VCaP (cell line): ENCODE results near the gene ENO2.
"Not testable (repeated sequence)": the region's sequence is repeated elsewhere in the genome, so short reads cannot be mapped to it uniquely, and the experiment has no call there.

Source experiments
- H3K27ac ChIP-seq: fragments of 450-650 bp; 2 replicates; pipeline ENCODE4 v1.5.1; 2017
- TF ChIP-seq, protein P1 (sequence below): fragments of 450-650 bp; conservative IDR thresholded peaks from 2 replicates; pipeline ENCODE4 v1.5.1; 2017; ENCODE audit warnings: mild to moderate bottlenecking, moderate library complexity

The ENO2 gene

GRCh38 chr12:6883683-6884082 is 30.7 kb upstream of the ENO2 start:
- H3K27ac ChIP-seq, result no peak overlapping the region
- TF ChIP-seq, protein P1, sequence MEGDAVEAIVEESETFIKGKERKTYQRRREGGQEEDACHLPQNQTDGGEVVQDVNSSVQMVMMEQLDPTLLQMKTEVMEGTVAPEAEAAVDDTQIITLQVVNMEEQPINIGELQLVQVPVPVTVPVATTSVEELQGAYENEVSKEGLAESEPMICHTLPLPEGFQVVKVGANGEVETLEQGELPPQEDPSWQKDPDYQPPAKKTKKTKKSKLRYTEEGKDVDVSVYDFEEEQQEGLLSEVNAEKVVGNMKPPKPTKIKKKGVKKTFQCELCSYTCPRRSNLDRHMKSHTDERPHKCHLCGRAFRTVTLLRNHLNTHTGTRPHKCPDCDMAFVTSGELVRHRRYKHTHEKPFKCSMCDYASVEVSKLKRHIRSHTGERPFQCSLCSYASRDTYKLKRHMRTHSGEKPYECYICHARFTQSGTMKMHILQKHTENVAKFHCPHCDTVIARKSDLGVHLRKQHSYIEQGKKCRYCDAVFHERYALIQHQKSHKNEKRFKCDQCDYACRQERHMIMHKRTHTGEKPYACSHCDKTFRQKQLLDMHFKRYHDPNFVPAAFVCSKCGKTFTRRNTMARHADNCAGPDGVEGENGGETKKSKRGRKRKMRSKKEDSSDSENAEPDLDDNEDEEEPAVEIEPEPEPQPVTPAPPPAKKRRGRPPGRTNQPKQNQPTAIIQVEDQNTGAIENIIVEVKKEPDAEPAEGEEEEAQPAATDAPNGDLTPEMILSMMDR, result no peak

GRCh38 chr12:6884539-6884938 is 29.8 kb upstream of the ENO2 start:
- TF ChIP-seq, protein P1, result no peak
- no peak overlapping the region for H3K27ac ChIP-seq

GRCh38 chr12:6886206-6886999 is 28.0 kb upstream of the ENO2 start:
- peak overlapping the region; percentile 25; the same call in 1 of the 2 replicates for H3K27ac ChIP-seq

GRCh38 chr12:6887460-6887859 is 26.9 kb upstream of the ENO2 start:
- peak overlapping the region; percentile 25; the same call in 1 of the 2 replicates for H3K27ac ChIP-seq
- TF ChIP-seq, protein P1, result no peak

- no peak overlapping the region for H3K27ac ChIP-seq
- TF ChIP-seq, protein P1, result no peak
These were observed 26.0 kb upstream of the ENO2 start for GRCh38 chr12:6888360-6888759.

GRCh38 chr12:6888794-6889193 is 25.6 kb upstream of the ENO2 start:
- H3K27ac ChIP-seq, result not testable (repeated sequence)

DNA sequence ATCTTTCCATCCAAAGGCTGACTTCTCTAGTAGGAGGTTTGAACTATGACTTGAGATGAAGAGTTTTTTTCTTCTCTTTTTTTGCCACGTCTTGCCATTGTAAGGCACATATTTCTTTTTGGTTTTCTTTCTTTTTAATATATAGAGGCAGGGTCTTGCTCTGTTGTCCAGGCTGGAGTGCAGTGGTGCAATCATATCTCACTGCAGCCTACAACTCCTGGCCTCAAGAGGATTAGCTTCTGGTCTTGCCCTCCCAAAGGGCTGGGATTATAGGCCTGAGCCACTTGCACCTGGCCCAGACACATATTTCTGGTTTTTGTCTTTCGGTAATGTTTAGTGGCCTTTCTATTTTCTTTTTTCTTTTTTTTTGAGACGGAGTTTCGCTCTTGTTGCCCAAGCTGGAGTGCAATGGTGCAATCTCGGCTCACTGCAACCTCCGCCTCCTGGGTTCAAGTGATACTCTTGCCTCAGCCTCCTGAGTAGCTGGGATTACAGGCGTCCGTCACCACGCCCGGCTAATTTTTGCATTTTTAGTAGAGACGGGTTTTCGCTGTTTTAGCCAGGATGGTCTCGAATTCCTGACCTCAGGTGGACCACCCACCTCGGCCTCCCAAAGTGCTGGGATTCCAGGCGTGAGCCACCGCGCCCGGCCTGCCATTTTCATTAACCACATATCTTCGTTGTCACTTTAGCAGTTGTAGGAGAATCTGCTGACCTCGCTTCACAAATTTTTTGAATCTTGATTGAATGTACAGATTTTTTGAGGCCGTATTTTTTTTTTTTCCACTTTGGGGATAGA is 24.4 kb upstream of the ENO2 start:
- H3K27ac ChIP-seq, result peak overlapping the region; percentile 93

GRCh38 chr12:6890789-6891645 is 23.4 kb upstream of the ENO2 start:
- peak overlapping the region; percentile 93 for H3K27ac ChIP-seq
- TF ChIP-seq, protein P1, result peak; percentile 98
